Hepatocyte (in vitro differentiated cells): ENCODE results near the gene NOD2. TPM values are rescaled to one million over a fixed set of nuclear protein-coding genes. Genes with fewer than 3 reads are reported as not detected.

Source experiments
- DNase-seq: peaks from one replicate; pipeline ENCODE4 v3.0.0-alpha.2; 2016; ENCODE audit warnings: low spot score
- H2AFZ ChIP-seq: fragments of 200-600 bp; sonication (generic); 2 replicates; pipeline ENCODE4 v1.6.0; 2016; ENCODE audit warnings: antibody characterized with exemption, mild to moderate bottlenecking
- H3K27ac ChIP-seq: fragments of 200-600 bp; sonication (generic); 2 replicates; pipeline ENCODE4 v1.5.1; 2016; ENCODE audit warnings: mild to moderate bottlenecking
- H3K27me3 ChIP-seq: fragments of 200-600 bp; sonication (generic); 2 replicates; pipeline ENCODE4 v1.6.1; 2016
- H3K36me3 ChIP-seq: fragments of 200-600 bp; sonication (generic); replicated peaks from 2 replicates; pipeline ENCODE4 v1.5.1; 2016; ENCODE audit warnings: low read depth; ENCODE audit not compliant: insufficient read depth
- H3K4me1 ChIP-seq: fragments of 200-600 bp; sonication (generic); 2 replicates; pipeline ENCODE4 v1.5.1; 2016; ENCODE audit warnings: mild to moderate bottlenecking, moderate library complexity; ENCODE audit not compliant: insufficient read depth
- H3K4me2 ChIP-seq: fragments of 200-600 bp; sonication (generic); 2 replicates; pipeline ENCODE4 v1.6.0; 2016
- H3K4me3 ChIP-seq: fragments of 200-600 bp; sonication (generic); 2 replicates; pipeline ENCODE4 v1.5.1; 2016; ENCODE audit warnings: mild to moderate bottlenecking
- H3K79me2 ChIP-seq: fragments of 200-600 bp; sonication (generic); 2 replicates; pipeline ENCODE4 v1.6.0; 2017; ENCODE audit warnings: mild to moderate bottlenecking
- H3K9me2 ChIP-seq: fragments of 200-600 bp; sonication (generic); replicated peaks from 2 replicates; pipeline ENCODE4 v1.6.0; 2017; ENCODE audit warnings: mild to moderate bottlenecking; ENCODE audit not compliant: insufficient read depth
- H3K9me3 ChIP-seq: fragments of 200-600 bp; sonication (generic); 2 replicates; pipeline ENCODE4 v1.5.1; 2016; ENCODE audit warnings: low read depth, mild to moderate bottlenecking
- H4K20me1 ChIP-seq: fragments of 200-600 bp; sonication (generic); 2 replicates; pipeline ENCODE4 v1.6.0; 2016; ENCODE audit warnings: mild to moderate bottlenecking; ENCODE audit not compliant: insufficient read depth, poor library complexity, severe bottlenecking
- CTCF ChIP-seq: fragments of 200-600 bp; sonication (generic); IDR thresholded peaks from 2 replicates; pipeline ENCODE4 v1.5.1; 2016; ENCODE audit warnings: antibody characterized with exemption, mild to moderate bottlenecking; ENCODE audit not compliant: poor library complexity
- EZH2 ChIP-seq: fragments of 200-600 bp; sonication (generic); IDR thresholded peaks from 2 replicates; pipeline ENCODE4 v1.6.1; 2016; ENCODE audit warnings: antibody characterized with exemption, mild to moderate bottlenecking, borderline replicate concordance
- EZH2phosphoT487 ChIP-seq: fragments of 200-600 bp; sonication (generic); IDR thresholded peaks from one replicate; pipeline ENCODE4 v1.6.1; 2018; ENCODE audit warnings: antibody characterized with exemption, mild to moderate bottlenecking, low read depth, moderate library complexity; ENCODE audit not compliant: unreplicated experiment, severe bottlenecking
- WGBS: methylation state at CpG from one replicate; pipeline ENCODE4 v1.1.6; 2016; ENCODE audit warnings: low lambda C conversion rate; ENCODE audit errors: missing lambda C conversion rate; 5-methylcytosine and 5-hydroxymethylcytosine counted together
- polyA plus RNA-seq: library from polyadenylated mRNA; unstranded; fragments of >200 nt; fragmentation: Nextera tagmentation; extraction: Ambion mirVana; gene quantifications from 2 replicates; pipeline ENCODE4 v1.2.1, GENCODE V29; 2016
- total RNA-seq: library from RNA; depleted of rRNA; stranded (reverse); fragments of >200 nt; gene quantifications from 2 replicates; pipeline ENCODE4 v1.2.3, GENCODE V29; 2014

Gene NOD2
- total and polyA plus RNA-seq, 2 experiments from 2014 or later, result 0.13 TPM; not detected in 1

- no peaks in the 10 kb centered on the region for H3K4me1 ChIP-seq
- no peak overlapping the region for H2AFZ ChIP-seq
- H4K20me1 ChIP-seq, result no peaks in the 10 kb centered on the region
- H3K27ac ChIP-seq, result no peak overlapping the region
- no peak overlapping the region for H3K4me3 ChIP-seq
- H3K27me3 ChIP-seq, result no peaks in the 10 kb centered on the region
- H3K36me3 ChIP-seq, result no peaks in the 10 kb centered on the region
- no peaks in the 10 kb centered on the region for H3K9me2 ChIP-seq
- H3K9me3 ChIP-seq, result no peaks in the 10 kb centered on the region
- no peak for DNase-seq
- TF ChIP-seq EZH2 (no peak), CTCF (no peak), EZH2phosphoT487 (no peak)
- WGBS, result 93% methylated on average over 3 of the region's 3 CpGs
- no peak overlapping the region for H3K4me2 ChIP-seq
- no peaks in the 10 kb centered on the region for H3K79me2 ChIP-seq
These were observed 9.3 kb downstream of the NOD2 start for GRCh38 chr16:50702725-50703124.

- Histone ChIP-seq H3K4me3 (no peak overlapping the region), H3K27ac (no peak overlapping the region), H3K27me3 (no peaks in the 10 kb centered on the region), H3K79me2 (no peaks in the 10 kb centered on the region), H4K20me1 (no peaks in the 10 kb centered on the region), H3K9me2 (no peaks in the 10 kb centered on the region), H3K4me1 (no peaks in the 10 kb centered on the region), H3K36me3 (no peaks in the 10 kb centered on the region), H3K9me3 (no peaks in the 10 kb centered on the region), H2AFZ (no peak overlapping the region), H3K4me2 (no peak overlapping the region)
- 86% methylated on average over 1 of the region's 1 CpG for WGBS
- TF ChIP-seq EZH2 (no peak), EZH2phosphoT487 (no peak), CTCF (no peak)
- no peak for DNase-seq
These were observed 10.8 kb downstream of the NOD2 start for GRCh38 chr16:50704245-50704644.

- WGBS, result 70% methylated on average over 5 of the region's 5 CpGs
- no peak for DNase-seq
- Histone ChIP-seq H3K9me2 (no peaks in the 10 kb centered on the region), H3K4me1 (no peaks in the 10 kb centered on the region), H3K4me2 (no peak overlapping the region), H3K9me3 (no peaks in the 10 kb centered on the region), H3K4me3 (no peak overlapping the region), H3K27me3 (no peaks in the 10 kb centered on the region), H3K79me2 (no peaks in the 10 kb centered on the region), H2AFZ (no peak overlapping the region), H4K20me1 (no peaks in the 10 kb centered on the region), H3K27ac (peak overlapping the region; percentile 30), H3K36me3 (no peaks in the 10 kb centered on the region)
- TF ChIP-seq EZH2 (no peak), EZH2phosphoT487 (no peak), CTCF (no peak)
These were observed 12.2 kb downstream of the NOD2 start for GRCh38 chr16:50705436-50706110.
